Measurements from ENCODE around the gene CENPP.

Gene CENPP

DNA sequence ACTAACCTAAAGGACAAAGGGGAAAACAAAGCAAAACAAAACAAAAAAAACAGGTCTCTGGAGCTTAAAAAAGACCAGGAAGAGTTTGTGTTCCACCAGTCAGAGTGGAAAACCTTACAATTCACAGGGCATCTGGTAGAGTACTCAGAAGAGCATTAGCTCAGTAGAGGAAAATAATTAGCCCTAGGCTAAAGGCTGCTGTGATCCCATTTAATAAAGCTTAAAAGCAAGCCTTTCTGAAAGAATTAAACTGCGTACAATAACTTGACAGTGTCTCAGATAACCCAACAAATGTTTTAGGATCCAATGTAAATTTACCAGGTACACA, 202.7 kb downstream of the CENPP start:
- CTCF ChIA-PET, result interaction anchor here (1.9 to 3.2 kb wide), 2 partner anchors 8 to 10 kb away, joined by 7 to 10 read pairs; partner anchors contain the start of gene ECM2
- DNase-seq (ENCODE audit: extremely low spot score), result no peak
- TF ChIP-seq, protein P1, sequence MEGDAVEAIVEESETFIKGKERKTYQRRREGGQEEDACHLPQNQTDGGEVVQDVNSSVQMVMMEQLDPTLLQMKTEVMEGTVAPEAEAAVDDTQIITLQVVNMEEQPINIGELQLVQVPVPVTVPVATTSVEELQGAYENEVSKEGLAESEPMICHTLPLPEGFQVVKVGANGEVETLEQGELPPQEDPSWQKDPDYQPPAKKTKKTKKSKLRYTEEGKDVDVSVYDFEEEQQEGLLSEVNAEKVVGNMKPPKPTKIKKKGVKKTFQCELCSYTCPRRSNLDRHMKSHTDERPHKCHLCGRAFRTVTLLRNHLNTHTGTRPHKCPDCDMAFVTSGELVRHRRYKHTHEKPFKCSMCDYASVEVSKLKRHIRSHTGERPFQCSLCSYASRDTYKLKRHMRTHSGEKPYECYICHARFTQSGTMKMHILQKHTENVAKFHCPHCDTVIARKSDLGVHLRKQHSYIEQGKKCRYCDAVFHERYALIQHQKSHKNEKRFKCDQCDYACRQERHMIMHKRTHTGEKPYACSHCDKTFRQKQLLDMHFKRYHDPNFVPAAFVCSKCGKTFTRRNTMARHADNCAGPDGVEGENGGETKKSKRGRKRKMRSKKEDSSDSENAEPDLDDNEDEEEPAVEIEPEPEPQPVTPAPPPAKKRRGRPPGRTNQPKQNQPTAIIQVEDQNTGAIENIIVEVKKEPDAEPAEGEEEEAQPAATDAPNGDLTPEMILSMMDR (IDR thresholded peaks at IDR 0.05; ENCODE audit: control extremely low read depth, extremely low read depth, low read depth, missing control alignments), result no peak
- POLR2A ChIA-PET, result no interaction called here

DNA sequence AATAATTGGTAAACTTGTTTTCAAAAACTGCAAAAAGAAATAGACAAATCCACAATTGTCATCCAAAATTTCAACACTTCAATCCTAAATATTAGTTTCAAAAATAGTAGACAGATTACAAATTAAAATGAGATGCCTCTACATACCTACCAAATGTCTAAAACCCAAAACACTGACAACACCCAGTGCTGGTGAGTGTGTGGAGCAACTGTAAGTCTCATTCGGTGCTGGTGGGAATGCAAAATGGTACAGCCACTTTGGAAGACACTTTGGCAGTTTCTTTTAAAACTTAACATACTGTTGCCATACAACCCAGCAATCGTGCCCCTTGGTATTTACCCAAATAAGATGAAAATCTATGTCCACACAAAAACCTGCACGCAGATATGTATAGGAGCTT, 203.4 kb downstream of the CENPP start:
- CTCF ChIA-PET, result interaction anchor here (3.2 kb wide), 1 partner anchor 10 kb away, joined by 10 read pairs; no protein-coding TSS in a partner anchor
- POLR2A ChIA-PET, result no interaction called here
- TF ChIP-seq, protein P1 (IDR thresholded peaks at IDR 0.05; ENCODE audit: control extremely low read depth, extremely low read depth, low read depth, missing control alignments), result no peak
- no peak for DNase-seq (ENCODE audit: extremely low spot score)

DNA sequence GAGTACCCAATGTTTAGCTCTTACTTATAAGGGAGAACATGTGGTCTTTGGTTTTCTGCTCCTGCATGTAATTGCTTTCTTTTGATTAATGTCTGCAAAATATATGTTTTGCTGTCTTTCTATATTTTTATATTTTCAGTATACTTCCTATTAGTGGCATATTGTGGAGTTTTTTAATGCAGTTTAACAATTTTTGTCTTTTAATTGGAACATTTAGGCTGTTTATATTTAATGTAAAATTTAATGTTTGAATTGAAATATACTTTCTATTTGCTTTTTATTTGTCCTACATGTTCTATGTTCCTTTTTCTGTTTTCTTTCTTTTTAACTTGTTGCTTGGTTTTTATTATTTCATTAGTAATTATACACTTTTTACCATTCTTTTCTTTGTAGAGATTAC, 205.1 kb downstream of the CENPP start:
- no peak for DNase-seq (ENCODE audit: extremely low spot score)
- ChIA-PET POLR2A (no interaction called here), CTCF (no interaction called here)
- TF ChIP-seq, protein P1 (IDR thresholded peaks at IDR 0.05; ENCODE audit: control extremely low read depth, extremely low read depth, low read depth, missing control alignments), result no peak

DNA sequence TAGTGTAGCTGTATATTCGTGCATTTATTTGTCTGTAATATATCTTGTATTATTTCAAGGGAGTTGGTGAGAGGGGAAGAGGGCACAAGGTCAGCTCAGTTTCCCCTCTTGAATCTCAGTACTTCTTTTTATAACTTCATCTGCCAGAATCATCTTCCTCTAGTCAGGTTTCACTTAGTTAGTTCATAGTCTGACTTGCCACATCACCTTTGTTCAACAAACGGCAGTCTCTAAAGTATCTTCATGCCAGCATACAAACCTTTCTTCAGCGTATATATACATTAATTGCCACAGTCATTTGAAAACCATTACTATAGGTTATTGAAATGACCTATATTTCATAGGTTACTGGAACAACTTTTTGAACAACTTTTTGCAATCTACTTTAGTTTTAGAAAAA, 208.5 kb downstream of the CENPP start:
- TF ChIP-seq, protein P1 (IDR thresholded peaks at IDR 0.05; ENCODE audit: control extremely low read depth, extremely low read depth, low read depth, missing control alignments), result no peak
- POLR2A ChIA-PET, result no interaction called here
- no peak for DNase-seq (ENCODE audit: extremely low spot score)
- CTCF ChIA-PET, result interaction anchor here (0.9 to 2.7 kb wide), 2 partner anchors 9 to 11 kb away, joined by 3 to 7 read pairs; no protein-coding TSS in a partner anchor

DNA sequence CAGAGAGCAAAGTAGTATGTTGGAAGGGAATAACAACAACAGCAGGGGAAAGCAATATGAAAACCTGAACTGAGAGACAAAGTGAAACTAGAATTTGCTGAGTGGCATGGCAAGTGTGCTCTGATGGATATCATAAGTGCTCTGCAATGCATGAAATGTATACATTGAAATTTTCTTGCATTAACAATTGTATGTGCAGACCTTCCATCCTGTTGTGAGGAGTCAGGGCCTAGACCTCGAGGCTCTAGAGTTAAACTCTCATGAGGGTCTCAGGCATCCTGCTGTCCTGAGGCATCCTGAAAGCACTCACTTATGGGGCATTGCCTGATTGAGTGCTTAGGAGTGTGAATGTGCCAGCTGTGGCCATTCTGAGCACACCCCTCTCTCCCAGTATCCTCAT, 208.9 kb downstream of the CENPP start:
- no peak for DNase-seq (ENCODE audit: extremely low spot score)

DNA sequence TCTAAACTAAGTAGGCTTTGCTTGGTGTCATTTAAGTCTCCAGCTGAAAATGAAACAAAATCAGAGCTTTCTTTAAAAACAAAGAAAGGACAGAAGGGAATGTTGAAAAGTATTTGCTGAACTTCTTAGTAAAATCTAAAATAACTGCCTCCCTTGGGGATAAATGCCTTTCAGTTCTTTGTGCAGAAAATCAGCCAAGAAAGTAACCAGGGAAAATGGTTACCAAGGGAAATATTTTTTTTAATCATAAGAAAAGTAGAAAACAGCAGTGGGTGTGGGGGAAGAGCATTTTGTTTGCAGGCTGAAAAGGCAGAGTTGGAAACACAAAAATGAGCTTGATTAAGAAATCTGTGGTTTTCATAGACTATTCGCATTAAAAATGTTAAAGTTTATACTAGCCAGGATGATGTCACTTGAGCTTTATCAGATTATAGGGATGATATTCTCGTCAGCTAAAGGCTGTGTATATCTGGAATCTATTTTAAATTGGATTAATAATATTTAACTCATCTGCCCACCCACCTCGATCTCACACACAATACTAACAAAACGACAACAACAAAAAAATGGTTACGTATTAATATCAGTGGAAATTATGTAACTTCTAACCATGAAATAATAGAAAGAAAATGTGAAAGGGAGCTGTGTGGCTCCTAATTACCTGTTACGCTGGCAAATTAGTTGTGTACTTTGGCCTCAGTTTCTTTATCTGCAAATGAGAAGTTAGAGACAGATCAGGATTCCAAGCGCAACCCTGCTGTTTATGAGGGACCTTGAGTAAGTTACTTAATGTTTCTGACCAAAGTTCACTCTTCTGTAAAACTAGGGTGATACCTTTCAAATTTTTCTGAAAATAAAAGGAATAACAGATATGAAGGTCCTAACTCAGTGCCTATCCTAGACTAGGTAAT, 210.4 kb downstream of the CENPP start, which contains the start of gene ECM2:
Gene ECM2, minus strand, starts transcription at position 51 of the 911 bp plus-strand sequence. CDS start 13,124 bp downstream, outside the sequence.
- TF ChIP-seq, protein P1 (IDR thresholded peaks at IDR 0.05; ENCODE audit: control extremely low read depth, extremely low read depth, low read depth, missing control alignments), result no peak
- ChIA-PET POLR2A (no interaction called here), CTCF (interaction anchor here (2.1 to 2.7 kb wide), 2 partner anchors 8 to 9 kb away, joined by 7 read pairs; no protein-coding TSS in a partner anchor)
- DNase-seq (ENCODE audit: extremely low spot score), result no peak

More for the DNA sequence above, 208.9 kb downstream of the CENPP start:
- ChIA-PET CTCF (interaction anchor here (2.7 kb wide), 1 partner anchor 11 kb away, joined by 7 read pairs; no protein-coding TSS in a partner anchor), POLR2A (no interaction called here)
- TF ChIP-seq, protein P1 (IDR thresholded peaks at IDR 0.05; ENCODE audit: control extremely low read depth, extremely low read depth, low read depth, missing control alignments), result no peak
